Osteoblast (primary cell): ENCODE measurements around the gene SYNDIG1L. TPM values are rescaled to one million over a fixed set of nuclear protein-coding genes. Genes with fewer than 3 reads are reported as not detected.
A peak's percentile ranks its signal among the peaks of the same experiment; 100 is the strongest.

ENCODE experiments used
- DNase-seq: peaks from one replicate; pipeline ENCODE4 v3.0.0; 2011; ENCODE audit warnings: low spot score, mixed read lengths; ENCODE audit not compliant: insufficient read length; ENCODE audit errors: missing footprints
- H2AFZ ChIP-seq: 2 replicates; pipeline ENCODE4 v1.6.0; 2011; ENCODE audit warnings: mild to moderate bottlenecking, low read length
- H3K27ac ChIP-seq: 2 replicates; pipeline ENCODE4 v1.5.1; 2011; ENCODE audit warnings: mild to moderate bottlenecking, low read depth, low read length, moderate library complexity
- H3K27me3 ChIP-seq: 2 replicates; pipeline ENCODE4 v1.6.0; 2012; ENCODE audit warnings: mild to moderate bottlenecking, control low read depth, inconsistent platforms, low read length, moderate library complexity; ENCODE audit not compliant: insufficient read depth
- H3K36me3 ChIP-seq: 2 replicates; pipeline ENCODE4 v1.5.1; 2011; ENCODE audit warnings: mild to moderate bottlenecking, low read length, control low read depth, moderate library complexity; ENCODE audit not compliant: insufficient read depth
- H3K4me1 ChIP-seq: 2 replicates; pipeline ENCODE4 v1.5.1; 2011; ENCODE audit warnings: mild to moderate bottlenecking, low read length, control low read depth, moderate library complexity; ENCODE audit not compliant: insufficient read depth
- H3K4me2 ChIP-seq: 2 replicates; pipeline ENCODE4 v1.6.0; 2011; ENCODE audit warnings: mild to moderate bottlenecking, low read length; ENCODE audit not compliant: insufficient read depth
- H3K4me3 ChIP-seq: fragments of 200-600 bp; sonication (generic); 3 replicates; pipeline ENCODE4 v1.5.1; 2012; ENCODE audit warnings: mild to moderate bottlenecking, low read length, inconsistent platforms; ENCODE audit not compliant: insufficient read depth
- H3K79me2 ChIP-seq: 2 replicates; pipeline ENCODE4 v1.6.0; 2012; ENCODE audit warnings: mild to moderate bottlenecking, low read length, control low read depth, inconsistent platforms; ENCODE audit not compliant: insufficient read depth
- H3K9me3 ChIP-seq: 2 replicates; pipeline ENCODE4 v1.5.1; 2011; ENCODE audit warnings: low read depth, low read length, control low read depth
- H4K20me1 ChIP-seq: 2 replicates; pipeline ENCODE4 v1.6.0; 2012; ENCODE audit warnings: mild to moderate bottlenecking, low read length, control low read depth; ENCODE audit not compliant: insufficient read depth
- total RNA-seq: library from RNA; depleted of rRNA; stranded (reverse); fragments of >200 nt; gene quantifications from 2 replicates; pipeline ENCODE4 v1.2.3, GENCODE V29; 2012
- TF ChIP-seq, protein P1 (sequence below): IDR thresholded peaks from 2 replicates; pipeline ENCODE4 v1.5.1; 2011; ENCODE audit warnings: mild to moderate bottlenecking, low read depth, low read length, moderate library complexity; ENCODE audit errors: extremely low read depth

Gene SYNDIG1L
- total RNA-seq, 1 donor, result not detected

DNA sequence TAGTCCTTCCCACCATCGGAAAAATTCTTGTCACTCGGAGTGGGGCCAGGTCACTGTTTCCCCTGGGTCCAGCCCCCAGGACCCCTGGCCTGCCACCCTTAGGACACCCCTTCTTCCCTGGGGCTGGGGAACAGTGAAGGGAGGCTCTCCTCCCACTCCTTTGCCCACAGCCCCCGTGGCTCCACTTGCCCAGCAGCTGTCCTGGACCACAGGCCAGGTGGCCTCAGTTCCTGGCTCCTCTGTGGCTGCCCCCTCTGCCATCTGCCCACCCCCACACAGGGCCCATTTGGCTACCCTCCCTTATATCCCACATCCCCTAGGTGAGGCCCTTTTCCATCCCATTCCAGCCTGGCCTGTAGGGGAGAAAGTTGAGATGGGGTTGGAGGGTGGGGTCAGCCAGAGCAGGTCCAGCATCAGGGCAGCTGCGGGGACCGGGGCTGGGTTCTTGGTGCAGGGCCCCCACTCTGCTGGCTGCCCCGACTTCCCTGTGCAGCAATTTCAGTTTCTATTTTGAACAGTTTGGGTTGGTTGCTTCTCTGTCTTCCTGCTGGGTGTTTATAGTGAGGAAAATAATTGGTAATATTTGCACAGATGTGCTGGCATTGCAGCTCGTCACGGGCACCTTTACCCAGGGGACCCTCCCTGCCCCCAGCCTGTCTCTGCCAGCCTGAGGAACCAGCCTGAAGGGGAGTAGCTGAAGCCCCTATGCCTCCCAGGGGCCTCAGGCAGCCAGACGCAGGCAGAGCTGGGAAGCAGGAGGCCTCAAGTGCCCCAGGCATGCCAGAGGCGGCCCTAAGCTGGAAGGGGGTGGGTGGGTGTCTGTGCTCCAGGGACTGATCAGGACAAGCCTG lies 23.4 kb downstream of the SYNDIG1L start:
- TF ChIP-seq, protein P1, sequence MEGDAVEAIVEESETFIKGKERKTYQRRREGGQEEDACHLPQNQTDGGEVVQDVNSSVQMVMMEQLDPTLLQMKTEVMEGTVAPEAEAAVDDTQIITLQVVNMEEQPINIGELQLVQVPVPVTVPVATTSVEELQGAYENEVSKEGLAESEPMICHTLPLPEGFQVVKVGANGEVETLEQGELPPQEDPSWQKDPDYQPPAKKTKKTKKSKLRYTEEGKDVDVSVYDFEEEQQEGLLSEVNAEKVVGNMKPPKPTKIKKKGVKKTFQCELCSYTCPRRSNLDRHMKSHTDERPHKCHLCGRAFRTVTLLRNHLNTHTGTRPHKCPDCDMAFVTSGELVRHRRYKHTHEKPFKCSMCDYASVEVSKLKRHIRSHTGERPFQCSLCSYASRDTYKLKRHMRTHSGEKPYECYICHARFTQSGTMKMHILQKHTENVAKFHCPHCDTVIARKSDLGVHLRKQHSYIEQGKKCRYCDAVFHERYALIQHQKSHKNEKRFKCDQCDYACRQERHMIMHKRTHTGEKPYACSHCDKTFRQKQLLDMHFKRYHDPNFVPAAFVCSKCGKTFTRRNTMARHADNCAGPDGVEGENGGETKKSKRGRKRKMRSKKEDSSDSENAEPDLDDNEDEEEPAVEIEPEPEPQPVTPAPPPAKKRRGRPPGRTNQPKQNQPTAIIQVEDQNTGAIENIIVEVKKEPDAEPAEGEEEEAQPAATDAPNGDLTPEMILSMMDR, result no peak
- DNase-seq, result no peak
- no peak overlapping the region for H3K4me3 ChIP-seq
- no peaks in the 10 kb centered on the region for H4K20me1 ChIP-seq
- H3K27ac ChIP-seq, result no peak overlapping the region
- no peak overlapping the region for H3K4me2 ChIP-seq
- H3K79me2 ChIP-seq, result no peaks in the 10 kb centered on the region
- H3K27me3 ChIP-seq, result peaks cover 23% of the 10 kb centered on the region
- H3K36me3 ChIP-seq, result no peaks in the 10 kb centered on the region
- H3K9me3 ChIP-seq, result no peaks in the 10 kb centered on the region
- no peak overlapping the region for H2AFZ ChIP-seq
- no peaks in the 10 kb centered on the region for H3K4me1 ChIP-seq

DNA sequence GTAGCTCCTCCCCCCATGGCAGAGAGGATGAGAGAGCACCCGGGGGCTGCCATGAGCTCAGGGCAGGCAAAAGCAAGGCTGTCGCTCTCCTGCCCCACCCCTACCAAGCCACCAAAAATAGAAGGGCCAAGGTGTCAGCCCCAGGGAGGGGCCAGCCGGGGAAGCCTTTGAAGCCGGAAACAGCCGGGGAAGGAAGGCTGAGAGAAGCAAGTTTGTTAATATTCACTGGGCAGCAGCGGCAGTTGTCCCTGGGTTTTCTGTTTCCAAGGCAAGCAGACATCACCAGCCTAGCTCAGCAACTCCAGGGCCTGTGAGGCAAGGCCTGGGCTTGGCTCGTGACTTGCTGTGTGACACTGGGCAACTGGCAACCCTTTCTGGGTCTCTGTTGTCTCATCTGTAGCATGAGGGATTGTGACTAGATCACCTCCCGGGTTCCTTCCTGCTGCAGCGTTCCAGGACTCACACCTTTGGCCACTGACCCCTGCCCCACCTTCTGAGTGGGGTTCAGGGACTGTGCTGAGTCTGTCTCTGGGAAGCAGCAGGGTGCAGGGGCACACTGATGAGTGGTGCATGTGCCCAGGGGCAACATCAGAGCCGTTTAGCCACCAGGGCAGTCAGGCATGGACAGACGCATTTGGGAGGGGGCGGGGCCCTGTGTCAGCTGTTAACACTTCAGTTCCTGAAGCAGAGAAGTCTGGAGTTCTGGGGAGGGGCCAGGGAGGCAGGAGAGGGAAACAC lies 24.3 kb downstream of the SYNDIG1L start:
- no peak overlapping the region for H3K27ac ChIP-seq
- no peak overlapping the region for H3K4me3 ChIP-seq
- no peaks in the 10 kb centered on the region for H3K36me3 ChIP-seq
- H3K79me2 ChIP-seq, result no peaks in the 10 kb centered on the region
- H4K20me1 ChIP-seq, result no peaks in the 10 kb centered on the region
- H3K27me3 ChIP-seq, result peaks cover 28% of the 10 kb centered on the region
- no peaks in the 10 kb centered on the region for H3K9me3 ChIP-seq
- no peak overlapping the region for H2AFZ ChIP-seq
- H3K4me1 ChIP-seq, result no peaks in the 10 kb centered on the region
- TF ChIP-seq, protein P1, result no peak
- no peak overlapping the region for H3K4me2 ChIP-seq
- peak; percentile 87 for DNase-seq

DNA sequence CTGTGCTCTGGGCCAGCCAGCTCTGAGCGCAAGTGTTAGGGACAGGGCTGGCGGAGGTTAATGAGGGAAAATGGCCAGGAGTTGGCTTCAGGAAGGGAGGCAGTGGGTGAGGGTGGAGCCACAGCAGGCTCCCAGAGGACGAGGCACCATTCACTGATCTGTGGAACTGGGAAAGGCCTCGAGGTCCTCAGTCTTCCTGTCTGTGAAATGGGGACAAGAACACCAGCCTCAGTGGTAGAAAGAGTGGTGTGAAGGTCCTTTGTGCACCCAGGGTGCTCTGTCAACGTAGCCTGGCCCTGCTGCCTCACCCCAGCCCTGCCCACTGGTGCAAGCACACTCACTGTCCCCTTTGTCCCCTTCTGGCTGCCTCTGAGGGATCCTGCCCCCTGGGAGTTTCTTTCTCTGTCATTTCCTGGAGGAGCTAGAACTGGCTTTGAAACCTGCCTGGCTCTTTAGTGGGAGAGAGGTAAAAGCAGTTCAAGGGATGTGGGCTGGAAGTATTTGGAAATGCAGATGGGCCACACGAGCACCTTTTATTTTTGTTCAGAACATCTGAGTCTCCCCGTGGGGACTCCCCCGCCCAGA lies 25.0 kb downstream of the SYNDIG1L start:
- H4K20me1 ChIP-seq, result no peaks in the 10 kb centered on the region
- no peak overlapping the region for H2AFZ ChIP-seq
- H3K4me1 ChIP-seq, result no peaks in the 10 kb centered on the region
- no peak overlapping the region for H3K27ac ChIP-seq
- no peaks in the 10 kb centered on the region for H3K9me3 ChIP-seq
- TF ChIP-seq, protein P1, result no peak
- no peak overlapping the region for H3K4me2 ChIP-seq
- no peaks in the 10 kb centered on the region for H3K79me2 ChIP-seq
- H3K27me3 ChIP-seq, result peaks cover 33% of the 10 kb centered on the region
- no peaks in the 10 kb centered on the region for H3K36me3 ChIP-seq
- no peak overlapping the region for H3K4me3 ChIP-seq
- no peak for DNase-seq
